Fibroblast of peridontal ligament (primary cell): ENCODE measurements around the gene TECTA.
"Not testable (repeated sequence)": the region's sequence is repeated elsewhere in the genome, so short reads cannot be mapped to it uniquely, and the experiment has no call there.

ENCODE experiments used
- DNase-seq: peaks from one replicate; pipeline ENCODE4 v3.0.0-alpha.2; 2010; ENCODE audit errors: extremely low read depth

Gene TECTA

DNA sequence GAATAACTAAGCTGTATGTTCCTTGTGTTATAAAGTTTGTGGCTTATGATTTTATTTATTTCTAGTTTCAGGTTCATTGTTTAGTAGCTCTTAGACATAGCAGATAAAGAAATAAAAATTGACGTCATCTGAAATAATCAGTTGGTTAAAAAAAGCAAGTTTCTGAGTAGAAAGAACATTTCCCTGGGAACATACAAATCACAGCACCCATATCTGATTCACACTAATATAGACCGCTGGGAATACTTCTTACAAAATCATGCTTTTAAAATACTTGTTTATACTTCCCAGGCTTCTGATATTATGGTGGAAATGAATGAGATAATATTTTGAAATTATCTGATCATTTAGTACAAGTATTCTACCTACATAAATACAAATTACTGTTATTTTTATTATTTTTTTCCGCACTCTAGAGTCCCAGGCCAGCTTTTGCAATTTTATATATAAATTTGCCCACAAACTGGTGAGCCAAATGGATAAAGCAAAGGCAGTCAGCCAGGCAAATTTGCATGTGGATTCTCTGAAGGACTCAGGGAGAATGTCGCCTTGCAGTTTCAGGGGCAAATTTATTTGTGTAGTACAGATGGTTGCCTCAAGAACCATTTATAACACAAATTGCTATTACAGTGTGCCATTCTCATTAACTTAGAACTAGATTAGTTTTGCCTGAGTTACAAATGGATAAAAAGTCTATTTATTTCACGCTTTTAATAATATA, 128.6 kb downstream of the TECTA start:
- no peak for DNase-seq

DNA sequence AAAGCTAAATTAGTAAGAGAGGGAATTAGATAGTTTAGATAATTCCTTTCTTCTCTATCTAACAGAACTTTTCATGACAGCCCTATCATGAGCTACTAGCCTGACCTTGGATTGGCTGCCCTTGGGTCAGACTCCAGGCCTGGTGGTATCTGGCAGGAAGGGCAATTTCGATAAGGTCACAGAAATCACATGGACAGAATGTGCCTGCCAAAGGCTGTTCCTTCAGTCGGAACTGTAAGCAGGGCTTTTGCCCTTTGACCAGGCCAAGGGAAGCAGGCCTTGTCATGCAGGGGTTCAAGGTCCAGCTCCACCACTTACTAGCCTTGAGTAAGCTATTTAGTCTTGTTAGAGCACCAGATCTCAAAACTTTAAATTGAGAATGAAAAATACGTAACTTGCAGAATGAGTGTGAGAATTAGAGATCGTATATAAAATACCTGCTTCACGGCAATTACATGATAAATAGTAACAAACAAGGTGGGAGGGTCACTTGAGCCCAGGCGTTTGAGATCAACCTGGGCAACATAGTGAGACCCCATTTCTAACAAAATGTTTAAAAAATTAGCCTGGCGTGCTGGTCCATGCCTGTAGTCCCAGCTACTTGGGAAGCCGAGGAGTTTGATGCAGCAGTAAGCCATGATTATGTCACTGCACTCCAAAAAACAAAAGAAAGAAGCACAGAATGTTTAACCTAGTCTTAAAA, 130.7 kb downstream of the TECTA start:
- no peak for DNase-seq

DNA sequence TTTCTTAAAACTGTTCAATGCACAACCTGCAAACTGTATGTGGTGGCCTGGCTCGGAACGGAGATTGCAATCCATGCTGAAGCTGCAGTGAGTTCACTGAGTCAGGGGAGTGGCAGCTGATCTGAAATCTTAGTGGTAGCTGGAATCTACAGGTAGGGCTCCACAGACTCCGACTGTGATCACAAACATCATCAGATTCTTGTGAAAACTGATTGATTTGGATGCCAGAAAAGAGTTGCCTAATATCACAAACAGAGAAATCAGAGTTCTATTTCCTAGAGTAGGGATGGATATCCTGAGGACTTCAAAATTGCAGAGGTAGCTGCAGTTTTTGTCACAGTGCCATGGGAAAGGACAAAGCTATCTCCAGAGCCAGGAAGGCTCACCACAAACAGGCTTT, 134.0 kb downstream of the TECTA start:
- no peak for DNase-seq

DNA sequence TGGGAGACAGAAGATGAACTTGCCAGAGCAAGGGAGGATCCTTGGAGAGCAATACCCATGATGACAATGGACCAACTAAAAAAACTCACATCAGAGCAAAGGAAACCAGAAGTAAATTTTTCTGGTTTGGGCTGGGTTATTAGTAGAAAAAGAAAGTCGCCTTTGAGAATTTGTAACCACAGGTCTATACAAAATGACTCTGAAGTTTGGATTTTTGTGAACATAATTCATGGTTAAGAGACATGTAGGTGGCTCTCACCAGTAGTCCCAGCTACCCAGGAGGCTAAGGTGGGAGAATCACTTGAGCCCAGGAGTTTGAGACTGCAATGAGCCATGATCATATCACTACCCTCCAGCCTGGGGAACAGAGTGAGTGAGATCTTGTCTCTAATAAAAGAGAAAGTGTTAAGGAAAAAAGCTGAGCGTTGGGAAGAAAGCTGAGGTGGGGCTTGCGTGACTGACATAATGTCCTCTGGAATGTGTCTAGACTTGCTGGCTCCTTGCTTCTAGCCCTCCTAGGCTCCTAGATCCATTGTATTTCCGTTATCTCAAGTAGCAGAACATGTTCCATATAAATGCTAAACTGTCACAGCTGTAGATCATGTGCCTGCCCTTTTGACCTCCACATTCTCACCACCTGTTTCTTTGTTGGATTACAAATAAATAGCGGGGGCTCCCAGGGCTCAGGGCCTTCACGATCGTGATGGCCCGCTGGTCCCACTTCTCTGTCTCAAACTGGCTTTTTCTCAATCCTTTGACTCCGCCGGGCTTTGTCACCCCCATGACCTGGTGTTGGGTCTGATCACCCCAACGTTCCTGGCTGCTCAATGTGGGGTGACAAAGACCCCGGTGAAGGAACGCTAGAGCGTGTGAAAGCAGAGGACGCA, 135.3 kb downstream of the TECTA start:
- no peak for DNase-seq

DNA sequence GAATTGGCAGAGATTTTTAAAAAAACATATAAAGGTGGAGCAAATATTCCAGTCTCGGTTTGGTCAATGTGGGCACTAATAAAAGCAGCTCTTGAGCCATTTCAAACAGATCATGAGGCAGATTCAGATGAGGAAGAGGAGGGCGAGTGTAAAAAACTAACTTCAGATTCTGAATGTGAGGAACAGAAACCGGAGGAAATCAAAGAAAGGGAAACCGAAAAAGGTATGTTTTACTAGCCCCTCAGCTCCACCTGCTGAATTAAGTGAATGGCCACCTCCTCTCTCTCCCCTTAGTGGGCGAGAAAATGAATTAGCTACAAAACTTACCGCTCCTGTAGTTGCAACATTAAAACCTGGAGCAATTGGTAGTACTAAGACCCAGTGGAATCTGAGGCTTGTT, 136.2 kb downstream of the TECTA start:
- DNase-seq: not testable (repeated sequence)

DNA sequence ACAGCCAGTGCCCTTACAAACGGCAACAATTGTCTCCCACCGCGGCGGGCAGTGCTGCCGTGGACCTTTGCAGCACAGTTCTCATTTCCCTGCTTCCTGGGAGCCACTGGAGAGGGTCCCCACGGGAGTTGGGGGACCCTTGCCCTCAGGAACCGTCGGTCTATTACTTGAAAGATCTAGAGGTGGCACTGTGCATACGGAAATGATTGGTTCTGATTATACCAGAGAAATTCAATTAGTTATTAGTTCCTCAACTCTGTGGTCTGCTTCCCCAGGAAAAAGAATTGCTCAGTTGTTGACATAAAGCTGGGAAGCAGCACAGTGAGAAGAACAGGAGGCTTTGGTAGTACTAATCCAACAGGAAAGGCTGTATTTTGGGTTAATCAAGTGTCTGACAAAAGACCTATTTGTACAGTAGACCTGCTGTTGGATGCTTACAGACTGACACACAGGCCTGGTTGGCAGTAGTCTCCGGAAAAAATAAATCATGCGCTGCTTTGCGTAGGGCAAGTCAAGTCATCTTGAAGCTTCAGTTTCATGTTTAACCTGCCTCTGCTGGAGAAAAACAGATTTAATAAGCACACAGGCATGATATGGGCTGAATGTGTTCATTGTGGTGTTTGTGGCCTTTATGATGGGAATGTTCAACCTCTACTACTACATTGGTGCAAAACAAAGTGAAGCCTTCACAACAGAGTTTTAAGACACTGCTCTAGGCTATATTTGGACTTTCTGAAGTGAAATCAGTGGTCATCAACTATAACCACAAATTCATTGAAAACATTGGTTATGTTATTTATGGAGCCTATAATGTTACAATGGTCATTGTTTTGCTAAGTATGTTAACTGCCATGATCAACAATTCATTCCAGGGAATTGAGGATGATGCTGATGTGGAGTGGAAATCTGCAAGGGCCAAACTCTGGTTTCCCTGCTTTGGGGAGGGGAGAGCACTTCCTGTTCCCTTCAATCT, 136.9 kb downstream of the TECTA start:
- DNase-seq: no peak

DNA sequence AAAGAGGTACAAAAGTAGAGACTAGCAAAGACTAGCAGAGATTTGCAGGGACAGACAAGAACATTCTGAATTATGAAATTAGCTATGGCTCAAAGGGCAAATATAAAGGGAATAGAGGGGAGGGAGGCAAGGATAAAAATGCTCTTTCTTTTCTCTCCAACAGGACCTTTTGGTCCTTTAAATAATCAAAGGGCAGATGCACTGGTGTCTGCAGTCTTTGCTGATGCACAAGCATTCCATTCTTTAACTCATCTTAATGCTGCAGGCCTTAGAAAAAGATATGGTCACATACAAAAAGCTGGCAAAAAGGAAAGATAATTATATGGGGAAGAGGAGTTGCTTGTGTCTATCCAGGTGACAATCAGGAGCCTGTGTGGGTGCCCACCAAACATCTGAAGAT, 137.9 kb downstream of the TECTA start:
- no peak for DNase-seq

DNA sequence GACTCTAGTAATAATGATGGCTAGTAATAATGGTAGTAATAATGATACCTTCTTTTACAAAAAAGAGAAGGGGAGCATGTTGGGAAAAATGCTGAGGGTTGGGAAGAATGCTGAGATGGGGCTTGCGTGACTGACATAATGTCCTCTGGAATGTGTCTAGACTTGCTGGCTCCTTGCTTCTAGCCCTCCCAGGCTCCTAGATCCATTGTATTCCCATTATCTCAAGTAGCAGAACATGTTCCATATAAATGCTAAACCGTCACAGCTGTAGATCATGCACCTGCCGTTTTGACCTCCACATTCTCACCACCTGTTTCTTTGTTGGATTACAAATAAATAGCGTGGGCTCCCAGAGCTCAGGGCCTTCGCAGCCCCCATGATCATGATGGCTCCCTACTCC, 139.0 kb downstream of the TECTA start:
- DNase-seq: not testable (repeated sequence)

DNA sequence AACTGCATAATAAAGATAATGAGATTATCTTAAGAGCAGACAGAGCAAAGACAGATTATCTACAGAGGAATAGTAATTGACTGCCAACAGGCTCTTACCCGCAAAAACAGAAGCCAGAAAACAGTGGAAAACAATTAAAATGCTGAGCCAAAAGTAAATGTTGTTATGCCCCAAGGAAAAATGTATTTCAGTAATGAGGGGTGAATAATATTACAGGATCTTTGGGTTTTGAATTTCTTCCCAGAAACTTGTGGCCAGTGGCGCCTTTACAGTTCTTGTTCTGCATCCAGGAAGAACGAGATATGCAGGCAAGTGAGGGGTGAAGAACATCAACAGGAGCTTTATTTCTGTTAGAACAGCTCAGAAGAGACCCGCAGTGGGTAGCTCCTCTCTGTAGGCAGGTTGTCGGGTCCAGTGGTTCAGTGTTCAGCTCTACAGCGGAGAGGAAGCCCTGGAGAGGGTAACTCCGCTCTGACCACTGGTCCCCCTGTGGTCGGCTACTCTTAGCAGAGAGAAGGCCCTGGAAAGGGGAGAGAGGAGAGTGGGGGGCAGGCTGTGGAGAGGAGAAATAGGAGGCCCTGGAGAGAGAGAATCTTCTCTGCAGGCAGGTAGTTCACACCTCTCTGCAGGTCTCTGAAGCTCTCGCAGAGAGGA, 139.7 kb downstream of the TECTA start:
- peak; percentile 10 for DNase-seq
